GM18870 (cell line): ENCODE results near the gene CEP164.

Source experiments
- ATAC-seq: cut with Tn5 transposase; IDR thresholded peaks from one replicate; pipeline ENCODE4 v1.9.1; 2021; ENCODE audit warnings: moderate library complexity; ENCODE audit not compliant: unreplicated experiment

Gene CEP164

GRCh38 chr11:117417856-117418255, 90.2 kb downstream of the CEP164 start:
- ATAC-seq: no peak

- no peak for ATAC-seq
Observed at GRCh38 chr11:117418737-117419481, 91.3 kb downstream of the CEP164 start.

DNA sequence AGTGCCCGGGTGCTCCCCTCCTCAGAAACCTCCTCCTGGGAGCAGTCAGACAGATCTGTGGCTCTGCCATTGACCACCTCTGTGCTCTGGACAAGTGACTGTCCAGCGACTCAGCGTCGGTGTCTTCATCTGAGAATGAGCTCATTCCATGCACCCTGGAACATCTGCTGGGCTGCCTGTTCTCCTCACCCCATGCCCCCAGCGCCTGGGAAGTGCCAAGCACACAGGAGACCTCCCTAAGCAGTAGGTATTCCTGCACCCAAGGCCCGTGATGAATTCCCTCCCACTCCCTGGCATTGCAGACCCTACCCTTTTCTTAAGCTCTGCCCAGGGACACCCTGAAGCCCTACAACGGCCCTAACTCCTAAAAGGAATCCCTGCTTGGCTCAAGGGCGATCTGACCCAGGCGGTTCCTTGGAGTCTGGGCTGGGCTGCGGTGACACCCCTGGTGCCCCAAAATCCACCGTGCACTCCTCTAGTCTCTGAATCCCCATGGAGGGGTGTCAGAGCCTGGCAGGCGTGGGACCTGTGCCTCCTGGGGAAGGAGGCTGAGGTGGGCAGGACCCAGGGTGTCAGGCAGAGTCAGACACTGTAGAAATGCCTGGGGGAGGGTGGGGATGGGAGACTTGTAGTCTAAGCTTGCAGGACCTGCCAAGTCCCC, 92.0 kb downstream of the CEP164 start:
- no peak for ATAC-seq

GRCh38 chr11:117420143-117420485, 92.5 kb downstream of the CEP164 start:
- ATAC-seq: no peak

DNA sequence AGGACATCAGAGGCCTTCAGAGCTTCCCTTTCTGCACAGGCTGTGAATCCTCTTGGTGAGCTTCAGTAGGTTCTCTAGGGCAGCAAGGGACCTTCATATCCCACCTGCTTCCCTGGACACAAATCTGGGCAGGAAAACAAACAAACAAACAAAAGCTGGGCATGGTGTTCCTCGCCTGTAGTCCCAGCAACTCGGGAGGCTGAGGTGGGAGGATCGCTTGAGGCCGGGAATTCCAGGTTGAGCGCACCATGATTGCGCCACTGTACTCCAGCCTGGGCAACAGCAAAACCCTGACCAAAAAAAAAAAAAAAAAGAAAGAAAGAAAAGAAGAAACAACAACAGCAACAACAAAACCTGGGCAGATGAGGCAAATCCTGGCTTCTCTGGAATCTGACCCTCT, 92.9 kb downstream of the CEP164 start:
- no peak for ATAC-seq

GRCh38 chr11:117421041-117421440, 93.4 kb downstream of the CEP164 start:
- ATAC-seq: no peak

- ATAC-seq: no peak
Observed at GRCh38 chr11:117421476-117421875, 93.8 kb downstream of the CEP164 start.

DNA sequence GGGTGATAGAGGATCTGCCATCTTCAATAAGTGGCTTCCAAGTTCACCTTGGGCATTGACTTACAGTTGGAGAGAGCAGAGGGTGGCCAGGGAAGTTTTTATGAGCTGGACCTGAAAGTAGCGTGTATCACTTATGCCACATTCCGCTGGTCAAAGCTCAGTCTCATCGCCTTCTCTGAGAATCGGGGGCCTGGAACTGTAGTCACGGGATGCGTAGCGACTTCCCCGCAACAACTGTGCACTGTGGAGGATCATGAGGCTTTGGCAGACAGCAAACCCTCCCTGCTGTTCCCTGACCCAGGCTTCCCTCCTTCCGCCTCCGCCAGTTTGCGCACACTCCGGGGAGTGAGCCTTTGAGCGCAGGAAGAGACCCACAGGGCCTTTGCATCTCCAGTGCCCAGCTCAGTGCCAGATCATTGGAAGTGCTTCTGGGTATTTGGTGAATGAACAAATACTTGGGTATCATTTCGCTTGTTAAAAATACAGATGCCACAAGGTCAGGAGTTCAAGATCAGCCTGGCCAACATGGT, 95.5 kb downstream of the CEP164 start:
- no peak for ATAC-seq

DNA sequence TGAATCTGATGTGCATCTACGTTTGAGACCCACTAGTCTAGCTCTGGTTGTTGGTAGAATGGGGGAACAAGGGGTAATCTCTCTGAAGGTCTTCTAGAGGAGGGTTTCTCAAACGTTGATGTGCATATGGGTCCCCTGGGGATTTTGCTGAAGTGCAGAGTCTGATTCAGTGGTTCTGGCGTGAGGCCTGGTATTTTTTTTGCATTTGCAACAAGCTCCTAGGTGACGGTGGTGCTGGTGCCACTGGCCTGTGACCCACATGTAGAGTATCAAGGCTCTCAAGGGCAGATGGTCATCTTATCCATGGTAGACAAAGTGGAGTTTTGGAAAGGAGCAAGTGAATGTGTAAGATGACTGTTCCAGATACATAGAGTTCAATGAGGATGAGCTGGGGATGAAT, 97.1 kb downstream of the CEP164 start:
- ATAC-seq: no peak

DNA sequence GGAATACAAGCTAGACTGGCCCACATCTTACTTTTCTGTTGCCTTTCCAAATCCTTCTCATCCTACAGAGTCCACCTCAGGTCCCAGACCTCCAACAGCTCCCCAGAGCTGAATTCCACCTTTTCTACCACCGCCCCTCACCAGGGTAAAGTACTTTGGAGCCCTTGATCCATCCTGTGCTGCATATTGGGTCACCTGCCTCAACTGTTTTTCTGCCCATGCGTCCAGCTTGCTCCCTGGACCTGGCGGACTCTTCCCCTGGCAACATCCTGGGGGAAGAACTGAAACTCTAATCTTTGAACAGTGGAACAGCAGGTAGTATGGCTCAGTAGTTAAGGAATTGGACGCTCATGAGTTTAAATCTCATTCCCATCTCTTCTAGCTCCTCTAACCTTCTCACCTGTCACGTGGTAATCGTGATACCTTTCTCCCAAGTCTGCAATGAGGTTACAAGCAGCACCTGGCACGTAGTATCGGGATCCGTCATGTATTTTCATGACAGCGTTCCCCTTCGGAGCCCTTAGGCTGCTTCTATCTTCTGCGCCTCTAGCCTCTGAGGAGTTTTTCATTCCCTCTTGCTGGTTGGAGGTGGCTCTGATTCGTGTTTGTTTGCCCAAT, 98.1 kb downstream of the CEP164 start:
- no peak for ATAC-seq

DNA sequence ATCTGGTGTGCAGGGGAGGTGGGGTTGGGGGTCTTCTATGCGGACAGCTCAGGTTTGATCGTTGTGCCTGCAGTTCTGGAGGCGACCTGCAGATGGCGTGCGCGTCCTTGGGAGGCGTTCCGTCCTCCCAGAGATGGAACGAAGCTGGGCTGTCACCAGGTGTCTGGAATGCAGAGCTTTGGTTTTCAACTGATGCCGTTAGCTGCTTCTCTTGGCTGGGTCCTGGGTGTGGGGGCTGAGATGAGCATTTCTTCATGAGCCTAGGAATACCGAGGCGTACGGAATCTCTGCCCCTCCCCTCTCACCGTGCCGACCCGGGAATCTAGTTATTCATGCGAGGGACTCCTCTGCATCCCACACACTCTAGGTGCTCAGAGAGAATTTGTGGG, 98.6 kb downstream of the CEP164 start:
- ATAC-seq: no peak

DNA sequence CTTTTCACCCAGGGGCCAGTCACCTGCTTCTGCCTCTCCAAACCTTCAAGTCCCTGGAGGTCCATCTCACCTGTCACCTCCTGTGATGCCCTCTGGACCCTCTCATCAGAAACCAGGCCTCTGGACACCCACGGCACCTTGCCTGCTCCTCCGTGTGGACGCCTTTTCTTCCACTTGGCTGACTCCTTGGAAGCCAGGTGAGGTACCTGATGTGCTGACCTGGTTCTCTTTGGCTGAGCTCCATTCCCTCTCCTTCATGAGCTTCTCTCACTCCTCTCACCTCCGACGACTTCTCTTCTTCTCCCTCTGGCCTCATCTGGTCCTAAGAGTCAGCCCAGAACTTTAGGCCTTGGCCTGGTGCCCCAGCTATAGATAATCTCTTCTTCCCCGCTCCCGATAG, 99.3 kb downstream of the CEP164 start:
- no peak for ATAC-seq

DNA sequence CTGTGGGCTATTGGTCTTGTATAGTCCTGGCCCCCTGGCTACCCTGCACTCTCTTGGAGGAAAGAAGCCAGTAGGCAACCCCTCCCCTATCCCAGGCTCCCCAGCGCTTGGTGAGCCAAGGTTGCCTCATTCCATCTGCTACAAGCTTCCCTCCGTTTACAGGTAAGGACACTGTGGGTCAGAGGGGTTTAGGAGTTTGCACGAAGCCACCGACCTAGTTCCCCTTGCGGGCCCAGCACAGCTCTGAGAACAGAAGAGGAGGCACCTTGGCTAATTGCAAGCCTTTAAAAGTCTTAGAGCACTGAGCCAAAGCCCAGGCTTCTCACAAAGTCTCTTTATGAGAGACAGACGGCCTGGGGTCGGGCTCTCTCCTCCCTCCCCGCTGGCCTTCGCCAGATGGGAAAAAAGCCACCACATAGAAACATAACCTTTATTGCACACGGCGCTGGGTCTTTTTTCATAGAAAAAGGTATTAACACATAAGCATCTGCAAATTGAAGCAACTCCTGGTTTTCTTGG, 99.8 kb downstream of the CEP164 start:
- ATAC-seq: no peak

- ATAC-seq: no peak
Observed at GRCh38 chr11:117428186-117428855, 100.7 kb downstream of the CEP164 start.

DNA sequence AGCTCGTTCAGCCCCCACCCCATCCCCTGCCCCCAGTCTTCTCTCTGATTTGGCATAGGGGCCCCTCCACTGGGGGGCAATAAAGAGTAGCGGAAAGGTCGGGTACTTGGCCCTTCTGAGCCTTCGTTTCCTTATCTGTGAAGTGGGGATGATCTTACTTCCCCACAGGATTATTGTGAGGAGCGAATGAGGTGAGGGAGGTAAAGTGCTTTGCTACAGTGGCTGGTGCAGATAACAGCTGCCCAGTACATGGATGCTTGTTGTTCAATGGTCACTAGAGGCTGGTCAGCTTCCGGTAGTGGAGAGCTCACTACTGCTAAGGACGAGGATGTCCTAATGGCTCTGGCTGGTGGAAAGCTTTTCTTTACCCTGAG, 101.2 kb downstream of the CEP164 start:
- ATAC-seq: no peak

DNA sequence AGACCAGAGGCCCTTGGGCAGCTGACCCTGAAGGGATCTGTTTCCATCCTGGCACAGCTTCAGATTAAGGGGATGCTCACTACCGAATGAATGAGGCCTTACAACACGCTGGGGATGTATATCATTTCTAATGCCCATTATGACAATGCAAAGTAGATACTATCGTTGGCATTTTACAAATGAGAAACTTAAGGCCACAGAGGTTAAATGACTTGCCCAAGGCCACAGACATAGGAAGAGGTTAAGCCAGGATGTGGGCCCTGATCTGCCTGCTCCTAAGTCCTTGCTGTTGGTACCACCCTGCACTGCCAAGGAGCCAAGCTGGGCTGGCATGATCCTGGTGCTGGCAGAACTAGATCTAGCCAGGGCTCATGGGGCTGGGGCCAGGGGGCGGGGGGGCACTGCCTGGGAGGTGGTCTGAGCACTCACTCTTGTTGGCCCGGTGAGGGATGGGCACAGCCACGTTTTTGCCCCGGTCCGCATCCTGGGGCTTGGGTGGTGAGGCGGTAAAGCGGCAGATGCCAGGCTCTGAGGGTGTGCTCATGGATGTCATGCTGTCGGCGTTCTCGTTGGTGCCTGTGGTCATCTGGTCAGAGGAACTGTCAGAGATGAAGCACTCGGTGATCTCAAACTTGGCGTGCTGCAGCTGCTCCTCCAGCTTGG, 102.8 kb downstream of the CEP164 start:
- no peak for ATAC-seq

DNA sequence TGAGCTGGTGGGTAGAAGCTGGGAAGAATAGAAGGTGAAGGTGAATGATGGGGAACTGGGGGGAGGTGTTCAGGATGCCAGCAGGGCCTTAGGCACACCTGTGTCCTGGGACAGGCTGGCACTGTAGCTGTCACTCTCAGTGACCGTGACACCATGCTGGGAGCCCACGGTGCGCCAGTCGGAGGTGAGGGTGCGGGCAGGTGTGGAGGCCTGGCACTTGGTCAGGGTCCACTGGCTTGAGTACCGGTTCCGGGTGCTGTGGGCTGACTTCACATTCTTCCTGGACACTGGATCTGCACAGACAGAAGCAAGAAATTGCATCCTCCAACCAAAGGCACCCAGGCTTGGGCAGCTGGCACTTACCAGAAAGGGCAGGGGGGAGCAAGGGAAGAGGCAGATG, 103.8 kb downstream of the CEP164 start:
- no peak for ATAC-seq

GRCh38 chr11:117433717-117434116, 106.1 kb downstream of the CEP164 start:
- ATAC-seq: no peak

DNA sequence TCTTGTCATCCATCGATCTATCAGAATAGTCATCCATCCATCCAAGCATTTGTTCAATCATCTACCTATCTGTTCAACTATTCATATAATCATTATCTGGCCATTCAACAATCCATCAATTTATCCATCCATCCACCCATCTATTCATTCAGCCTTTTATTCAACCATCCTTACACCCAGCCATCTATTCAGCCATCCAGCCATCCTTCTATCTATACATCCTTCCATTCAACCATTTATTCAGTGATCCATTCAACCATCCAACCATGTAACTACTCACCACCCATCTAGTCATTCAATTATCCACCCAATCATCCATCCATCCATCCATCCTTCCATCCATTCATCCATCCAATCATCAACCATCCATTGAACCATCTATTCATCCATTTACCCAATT, 106.8 kb downstream of the CEP164 start:
- ATAC-seq: no peak

DNA sequence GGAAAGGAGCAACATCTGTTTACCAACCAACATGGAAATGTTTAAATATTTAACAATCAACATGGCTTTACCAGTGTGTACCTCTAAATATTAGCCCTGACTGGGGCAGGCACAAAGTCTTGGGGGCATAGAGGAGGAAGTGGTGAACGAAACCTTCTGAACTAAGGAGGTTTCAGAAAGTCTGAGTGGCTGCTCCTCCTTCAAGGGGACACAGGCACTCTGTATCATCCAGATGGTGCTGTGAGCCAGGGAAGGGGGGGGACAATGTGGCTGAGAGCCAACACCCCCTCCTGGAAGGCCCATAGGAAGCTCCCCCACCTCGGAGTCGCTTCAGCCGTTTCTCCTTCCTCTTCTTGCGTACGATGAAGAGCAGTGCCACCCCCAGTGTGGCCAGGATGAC, 107.7 kb downstream of the CEP164 start:
- no peak for ATAC-seq
